H9 (cell line): Measurements from ENCODE around the gene RUSF1. TPM values are rescaled to one million over a fixed set of nuclear protein-coding genes. Genes with fewer than 3 reads are reported as not detected.

ENCODE experiments used
- DNase-seq: peaks from one replicate; pipeline ENCODE4 v3.0.0-alpha.2; 2017
- H2AFZ ChIP-seq: one replicate; pipeline ENCODE4 v1.6.1; 2013; ENCODE audit warnings: mild to moderate bottlenecking, low read length, control low read depth, moderate library complexity
- H2AK5ac ChIP-seq: 2 replicates; pipeline ENCODE4 v1.6.1; 2013; ENCODE audit warnings: low read length, control low read depth, mixed read lengths; ENCODE audit not compliant: insufficient read length
- H2BK120ac ChIP-seq: one replicate; pipeline ENCODE4 v1.6.1; 2013; ENCODE audit warnings: low read depth, mild to moderate bottlenecking, low read length, control low read depth, inconsistent platforms; ENCODE audit not compliant: poor library complexity, severe bottlenecking
- H2BK12ac ChIP-seq: 2 replicates; pipeline ENCODE4 v1.6.1; 2013; ENCODE audit warnings: low read length, control low read depth, mixed read lengths, low read depth; ENCODE audit not compliant: insufficient read length
- H2BK15ac ChIP-seq: 2 replicates; pipeline ENCODE4 v1.6.1; 2013; ENCODE audit warnings: low read depth, low read length, control low read depth
- H2BK20ac ChIP-seq: one replicate; pipeline ENCODE4 v1.6.1; 2013; ENCODE audit warnings: low read depth, mild to moderate bottlenecking, low read length, control low read depth, inconsistent platforms; ENCODE audit not compliant: poor library complexity, severe bottlenecking
- H2BK5ac ChIP-seq: 2 replicates; pipeline ENCODE4 v1.6.1; 2013; ENCODE audit warnings: low read length, control low read depth, mixed read lengths; ENCODE audit not compliant: insufficient read length
- H3K14ac ChIP-seq: 2 replicates; pipeline ENCODE4 v1.6.1; 2013; ENCODE audit warnings: low read length, control low read depth; ENCODE audit not compliant: insufficient read depth
- H3K18ac ChIP-seq: 2 replicates; pipeline ENCODE4 v1.6.1; 2013; ENCODE audit warnings: low read depth, mild to moderate bottlenecking, mixed read lengths, low read length, control low read depth; ENCODE audit not compliant: insufficient read length
- H3K23ac ChIP-seq: 2 replicates; pipeline ENCODE4 v1.6.1; 2013; ENCODE audit warnings: low read length, control low read depth, mixed read lengths, low read depth; ENCODE audit not compliant: insufficient read length
- H3K23me2 ChIP-seq: 2 replicates; pipeline ENCODE4 v1.6.1; 2013; ENCODE audit warnings: low read depth, mild to moderate bottlenecking, mixed read lengths, low read length, control low read depth; ENCODE audit not compliant: insufficient read length, poor library complexity, severe bottlenecking
- H3K27ac ChIP-seq: 2 replicates; pipeline ENCODE4 v1.5.1; 2013; ENCODE audit warnings: low read length, control low read depth, mixed read lengths, low read depth; ENCODE audit not compliant: insufficient read length
- H3K27me3 ChIP-seq: 2 replicates; pipeline ENCODE4 v1.6.1; 2013; ENCODE audit warnings: low read length, control low read depth, inconsistent platforms; ENCODE audit not compliant: insufficient read depth
- H3K4ac ChIP-seq: 2 replicates; pipeline ENCODE4 v1.6.1; 2013; ENCODE audit warnings: low read depth, mild to moderate bottlenecking, control low read depth, inconsistent platforms, low read length, moderate library complexity
- H3K4me1 ChIP-seq: 2 replicates; pipeline ENCODE4 v1.6.1; 2013; ENCODE audit warnings: low read length, control low read depth, inconsistent platforms; ENCODE audit not compliant: insufficient read depth
- H3K4me2 ChIP-seq: 2 replicates; pipeline ENCODE4 v1.6.1; 2013; ENCODE audit warnings: low read length, control low read depth, mixed read lengths; ENCODE audit not compliant: insufficient read length, insufficient read depth
- H3K56ac ChIP-seq: 2 replicates; pipeline ENCODE4 v1.6.1; 2013; ENCODE audit warnings: low read depth, mild to moderate bottlenecking, mixed read lengths, low read length, control low read depth; ENCODE audit not compliant: insufficient read length
- H3K79me1 ChIP-seq: 2 replicates; pipeline ENCODE4 v1.6.1; 2013; ENCODE audit warnings: low read depth, mild to moderate bottlenecking, moderate library complexity, low read length, control low read depth, inconsistent platforms; ENCODE audit not compliant: insufficient read depth, poor library complexity, severe bottlenecking
- H3K79me2 ChIP-seq: 2 replicates; pipeline ENCODE4 v1.6.1; 2013; ENCODE audit warnings: low read length, control low read depth, inconsistent platforms; ENCODE audit not compliant: insufficient read depth
- H3K9ac ChIP-seq: 2 replicates; pipeline ENCODE4 v1.6.1; 2013; ENCODE audit warnings: low read length, control low read depth, mixed read lengths; ENCODE audit not compliant: insufficient read length; ENCODE audit errors: extremely low read depth
- H3K9me3 ChIP-seq: one replicate; pipeline ENCODE4 v1.6.1; 2013; ENCODE audit warnings: low read depth, low read length, inconsistent platforms; ENCODE audit not compliant: control insufficient read depth
- H3T11ph ChIP-seq: one replicate; pipeline ENCODE4 v1.6.1; 2013; ENCODE audit warnings: mild to moderate bottlenecking, low read length, control low read depth, inconsistent platforms
- H4K20me1 ChIP-seq: one replicate; pipeline ENCODE4 v1.6.1; 2013; ENCODE audit not compliant: control insufficient read depth, insufficient read length, insufficient read depth
- H4K5ac ChIP-seq: 2 replicates; pipeline ENCODE4 v1.6.1; 2013; ENCODE audit warnings: low read depth, mild to moderate bottlenecking, mixed read lengths, low read length, control low read depth; ENCODE audit not compliant: insufficient read length
- H4K8ac ChIP-seq: replicated peaks from 2 replicates; pipeline ENCODE4 v1.6.1; 2013; ENCODE audit warnings: low read length, control low read depth, mixed read lengths, low read depth; ENCODE audit not compliant: insufficient read length
- H4K91ac ChIP-seq: 2 replicates; pipeline ENCODE4 v1.6.1; 2013; ENCODE audit warnings: low read depth, mild to moderate bottlenecking, moderate library complexity, mixed read lengths, low read length, control low read depth; ENCODE audit not compliant: insufficient read length
- H3K27ac Mint-ChIP-seq, 3 experiments: 2 replicates in 2 of 3; 3 replicates in 1 of 3; pipeline ENCODE4 v1.8.0; 2020 to 2021; ENCODE audit warnings: mixed read lengths in 3 of 3, mild to moderate bottlenecking in 1 of 3, moderate library complexity in 1 of 3
- H3K27me3 Mint-ChIP-seq: 2 replicates; pipeline ENCODE4 v1.8.0; 2021; ENCODE audit warnings: low read depth, mild to moderate bottlenecking, moderate library complexity, mixed read lengths
- H3K36me3 Mint-ChIP-seq, 3 experiments: 2 replicates in 2 of 3; 3 replicates in 1 of 3; pipeline ENCODE4 v1.8.0; 2020 to 2021; ENCODE audit warnings: low read depth in 3 of 3, mixed read lengths in 3 of 3; ENCODE audit not compliant: insufficient read depth in 1 of 3
- H3K4me1 Mint-ChIP-seq, 2 experiments: 2 replicates each; pipeline ENCODE4 v1.8.0; 2020; ENCODE audit warnings: mixed read lengths in 2 of 2
- H3K4me3 Mint-ChIP-seq, 2 experiments: 2 replicates in 1 of 2; 3 replicates in 1 of 2; pipeline ENCODE4 v1.8.0; 2020 to 2021; ENCODE audit warnings: mild to moderate bottlenecking in 2 of 2, mixed read lengths in 2 of 2, moderate library complexity in 1 of 2
- H3K9me3 Mint-ChIP-seq, 2 experiments: 2 replicates in 1 of 2; 3 replicates in 1 of 2; pipeline ENCODE4 v1.8.0; 2020; ENCODE audit warnings: mild to moderate bottlenecking in 2 of 2, mixed read lengths in 2 of 2, moderate library complexity in 1 of 2
- CTCF ChIP-seq: fragments of 200-600 bp; sonication (generic); conservative IDR thresholded peaks from 3 replicates; pipeline ENCODE4 v1.8.0; 2021; ENCODE audit warnings: antibody characterized with exemption, mild to moderate bottlenecking
- WGBS: extraction: QIAGEN DNeasy Blood & Tissue Kit; methylation state at CpG from one replicate; pipeline ENCODE4 v1.1.7; 2013; ENCODE audit warnings: missing lambda C conversion rate, low lambda C conversion rate, mixed read lengths; ENCODE audit not compliant: insufficient read length; ENCODE audit errors: extremely low coverage; 5-methylcytosine and 5-hydroxymethylcytosine counted together
- total RNA-seq: library from RNA; stranded (reverse); gene quantifications from 2 replicates; pipeline ENCODE4 v1.2.1, GENCODE V29; 2021

Gene RUSF1
- total RNA-seq, 1 experiment from 2014 or later = 33.4 TPM

DNA sequence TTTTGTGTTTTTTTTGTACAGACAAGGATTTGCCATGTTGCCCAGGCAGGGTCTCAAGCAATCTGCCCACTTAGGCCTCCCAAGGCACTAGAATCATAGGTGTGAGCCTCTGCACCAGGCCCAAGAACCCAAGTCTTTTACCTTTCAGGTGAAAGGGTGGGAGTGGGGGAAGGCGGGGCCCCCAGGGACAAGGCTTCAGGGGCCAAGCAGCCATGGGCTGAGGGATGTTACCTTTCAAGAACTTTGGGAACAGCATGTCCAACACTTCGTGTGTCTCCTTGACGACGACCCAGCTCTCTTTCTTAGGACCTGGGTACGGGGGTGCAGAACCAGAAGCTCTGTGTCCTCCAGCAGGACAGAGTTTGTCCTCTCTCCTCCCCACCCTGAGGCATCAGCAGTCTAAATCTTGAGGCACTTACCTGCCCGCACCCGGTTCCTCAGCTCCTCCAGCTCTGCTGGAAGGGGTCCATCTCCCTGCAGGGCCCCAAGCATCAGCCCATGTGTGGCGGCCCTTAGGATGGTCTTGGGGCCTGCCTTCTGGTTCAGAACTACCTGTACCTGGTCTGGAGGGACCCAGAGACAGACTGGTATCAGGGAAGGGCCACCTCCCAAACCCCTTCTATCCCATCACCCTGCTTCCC lies 16.3 kb downstream of the RUSF1 start:
- Histone ChIP-seq H2BK20ac (no peak overlapping the region), H2AK5ac (no peak overlapping the region), H3K56ac (no peak overlapping the region), H4K8ac (no peak overlapping the region), H3K27me3 (peaks cover 7% of the 10 kb centered on the region; the same call in 1 of the 2 replicates), H2AFZ (no peak overlapping the region), H3K18ac (no peak overlapping the region), H2BK12ac (no peak overlapping the region), H3K23me2 (peaks cover 11% of the 10 kb centered on the region), H2BK5ac (no peak overlapping the region), H4K91ac (no peak overlapping the region), H3K4ac (no peak overlapping the region), H3K4me2 (no peak overlapping the region), H3K23ac (no peak overlapping the region), H3K14ac (no peak overlapping the region), H3K27ac (no peak overlapping the region), H4K5ac (no peak overlapping the region), H4K20me1 (no peaks in the 10 kb centered on the region), H3K79me1 (no peaks in the 10 kb centered on the region), H2BK15ac (no peak overlapping the region), H3K9me3 (no peaks in the 10 kb centered on the region), H3K9ac (no peak overlapping the region), H3K79me2 (no peaks in the 10 kb centered on the region), H2BK120ac (no peak overlapping the region), H3T11ph (no peak overlapping the region), H3K4me1 (no peaks in the 10 kb centered on the region)
- Mint-ChIP-seq H3K27me3 (peaks cover 28% of the 10 kb centered on the region), H3K9me3 (peaks cover 0 to 2% of the 10 kb centered on the region in 2 experiments; a peak in 1 of 5 replicates), H3K4me1 (0 out of 4 replicates have a peak, but pooled peaks cover 0 to 2% of the 10 kb centered on the region in 2 experiments), H3K27ac (no peak overlapping the region), H3K4me3 (peak overlapping the region in 1 of 2 experiments; percentile 47; a peak in 1 of 5 replicates), H3K36me3 (peaks cover 17 to 46% (median 25%) of the 10 kb centered on the region in 3 experiments; a peak in 6 of 7 replicates)
- no peak for DNase-seq
- no CpG with 5 or more reads among the region's 8 CpGs for WGBS
- TF ChIP-seq CTCF = no peak
